A549 (cell line): Measurements from ENCODE around the gene HMGA1. TPM values are rescaled to one million over a fixed set of nuclear protein-coding genes. Genes with fewer than 3 reads are reported as not detected.

Source experiments
- ATAC-seq, 2 experiments: fragments of 200-7000 bp in 1 of 2; fragments of >200 bp in 1 of 2; cut with Nextera tagmentation in 1 of 2; cut with Tn5 transposase in 1 of 2; 3 replicates each; pipeline versions ENCODE4 v1.8.0 to v1.9.1; 2018 to 2020; ENCODE audit warnings: mild to moderate bottlenecking in 1 of 2, moderate library complexity in 1 of 2
- CTCF ChIA-PET: fragments of 300-600 bp; sonication (Branson Sonifier 250); formaldehyde crosslinking; extraction: SDS; loops from one replicate; lab custom pipeline; 2021; ENCODE audit warnings: antibody characterized with exemption, inconsistent platforms; lab: Yijun Ruan, JAX
- POLR2A ChIA-PET: fragments of 350-600 bp; formaldehyde crosslinking; extraction: SDS; loops from one replicate; lab custom pipeline; 2021; ENCODE audit warnings: antibody characterized with exemption, inconsistent platforms; lab: Yijun Ruan, JAX
- DNase-seq, 2 experiments: peaks; one replicate each; pipeline versions ENCODE4 v3.0.0 to v3.0.0-alpha.2; 2011 to 2016; ENCODE audit warnings: low read depth in 1 of 2, low spot score in 1 of 2
- FAIRE-seq: peaks from 2 replicates; lab custom pipeline; 2011; peaks lifted over from hg19 to GRCh38; lab: Jason Lieb, UNC
- H3K27ac ChIP-seq, 2 experiments: fragments of >200 bp; sonication (Bioruptor Twin); formaldehyde crosslinking; 3 replicates each; pipeline ENCODE4 v1.5.1; 2016 to 2017
- H3K4me1 ChIP-seq: fragments of >200 bp; sonication (Bioruptor Twin); formaldehyde crosslinking; 3 replicates; pipeline ENCODE4 v1.6.1; 2016
- H3K4me2 ChIP-seq: fragments of >200 bp; sonication (Bioruptor Twin); formaldehyde crosslinking; 3 replicates; pipeline ENCODE4 v1.6.1; 2016
- H3K4me3 ChIP-seq: fragments of >200 bp; sonication (Bioruptor Twin); formaldehyde crosslinking; 3 replicates; pipeline ENCODE4 v1.5.1; 2016
- H3K9me3 ChIP-seq: fragments of >200 bp; sonication (Bioruptor Twin); formaldehyde crosslinking; 3 replicates; pipeline ENCODE4 v1.6.1; 2016
- ATOH8 ChIP-seq: fragments of 250-450 bp; sonication (Bioruptor Pico); IDR thresholded peaks from 2 replicates; pipeline ENCODE4 v1.5.0; 2020; ENCODE audit warnings: low read depth, mild to moderate bottlenecking, moderate library complexity
- CTCF ChIP-seq: fragments of >200 bp; sonication (Bioruptor Twin); formaldehyde crosslinking; IDR thresholded peaks from 3 replicates; pipeline ENCODE4 v1.5.1; 2016
- ELK1 ChIP-seq: fragments of 150-350 bp; IDR thresholded peaks from 2 replicates; pipeline ENCODE4 v1.6.1; 2014; ENCODE audit warnings: low read depth, mild to moderate bottlenecking, low read length
- FOSL2 ChIP-seq, 2 experiments: fragments of 450-650 bp in 1 of 2; fragments of >200 bp in 1 of 2; sonication (Bioruptor Twin) in 1 of 2; formaldehyde crosslinking; IDR thresholded peaks; 2 replicates each; pipeline versions ENCODE4 v1.5.0 to v1.6.1; 2016 to 2020; ENCODE audit warnings: mild to moderate bottlenecking in 1 of 2, moderate library complexity in 1 of 2
- HOXA7 ChIP-seq: fragments of 250-450 bp; sonication (Bioruptor Pico); IDR thresholded peaks from 2 replicates; pipeline ENCODE4 v1.5.0; 2020; ENCODE audit warnings: mild to moderate bottlenecking, moderate library complexity
- HOXB5 ChIP-seq: fragments of 250-450 bp; sonication (Bioruptor Pico); IDR thresholded peaks from 2 replicates; pipeline ENCODE4 v1.5.0; 2020; ENCODE audit warnings: mild to moderate bottlenecking, moderate library complexity
- JUN ChIP-seq, 2 experiments: fragments of >200 bp; sonication (Bioruptor Twin); formaldehyde crosslinking; IDR thresholded peaks; 2 replicates in 1 of 2; 3 replicates in 1 of 2; pipeline ENCODE4 v1.6.1; 2016 to 2017
- KDM1A ChIP-seq: fragments of 200-600 bp; sonication (generic); IDR thresholded peaks from 2 replicates; pipeline ENCODE4 v1.6.1; 2016; ENCODE audit warnings: low read depth, mild to moderate bottlenecking
- NFE2L2 ChIP-seq: fragments of 150-350 bp; conservative IDR thresholded peaks from 2 replicates; pipeline ENCODE4 v1.6.1; 2014; ENCODE audit warnings: low read length
- RAD21 ChIP-seq, 2 experiments: fragments of >200 bp in 1 of 2; sonication (Bioruptor Twin) in 1 of 2; formaldehyde crosslinking in 1 of 2; IDR thresholded peaks in 1 of 2; conservative IDR thresholded peaks in 1 of 2; 2 replicates in 1 of 2; 3 replicates in 1 of 2; pipeline ENCODE4 v1.6.1; 2012 to 2018; ENCODE audit warnings: inconsistent platforms in 1 of 2
- RCOR1 ChIP-seq: fragments of 150-350 bp; IDR thresholded peaks from 2 replicates; pipeline ENCODE4 v1.6.1; 2014; ENCODE audit warnings: antibody characterized with exemption, low read length, low read depth
- RFX5 ChIP-seq: fragments of 450-650 bp; IDR thresholded peaks from 2 replicates; pipeline ENCODE4 v1.7.1; 2014; ENCODE audit warnings: antibody characterized with exemption, mild to moderate bottlenecking, moderate library complexity
- SMC3 ChIP-seq: fragments of >200 bp; sonication (Bioruptor Twin); formaldehyde crosslinking; IDR thresholded peaks from 3 replicates; pipeline ENCODE4 v1.6.1; 2018; ENCODE audit warnings: inconsistent platforms
- TFCP2L1 ChIP-seq: fragments of 250-450 bp; sonication (Bioruptor Pico); IDR thresholded peaks from 2 replicates; pipeline ENCODE4 v1.5.0; 2021; ENCODE audit warnings: mild to moderate bottlenecking
- ZFP36 ChIP-seq: fragments of 450-650 bp; IDR thresholded peaks from 2 replicates; pipeline ENCODE4 v1.6.1; 2014; ENCODE audit warnings: borderline replicate concordance; ENCODE audit not compliant: partially characterized antibody
- ZSCAN20 ChIP-seq: fragments of 250-450 bp; sonication (Bioruptor Pico); IDR thresholded peaks from 2 replicates; pipeline ENCODE4 v1.8.0; 2022; ENCODE audit warnings: mild to moderate bottlenecking, moderate library complexity
- WGBS: methylation state at CpG from one replicate; pipeline ENCODE4 v1.1.6; 2017; ENCODE audit errors: missing lambda C conversion rate; 5-methylcytosine and 5-hydroxymethylcytosine counted together
- polyA plus RNA-seq, 4 experiments: library from polyadenylated mRNA; depleted of rRNA in 3 of 4; stranded (reverse); fragments of >200 nt; fragmentation: RNase III in 1 of 4; extraction: RNeasy Plus Mini Kit Qiagen cat#74134 plus additional on column Dnase treatment in 1 of 4; gene quantifications; 2 replicates in 3 of 4; 3 replicates in 1 of 4; pipeline ENCODE4 v1.2.3, GENCODE V29; 2011 to 2017
- TF ChIP-seq, protein P1 (sequence below): IDR thresholded peaks from 2 replicates; pipeline ENCODE4 v1.6.1; 2012

HMGA1 gene
- polyA plus RNA-seq, 2 of the 4 experiments (the other 2 are of a cell fraction): 127 to 249 TPM

GRCh38 chr6:34196116-34196832 is 40.4 kb upstream of the HMGA1 start:
- Histone ChIP-seq H3K4me2 (peak overlapping the region; percentile 81), H3K4me3 (peak overlapping the region; percentile 25; the same call in 2 of the 3 replicates), H3K9me3 (no peaks in the 10 kb centered on the region), H3K27ac (peak overlapping the region; percentile 68 to 82), H3K4me1 (no peaks in the 10 kb centered on the region)
- WGBS: 34% methylated on average over 13 of the region's 54 CpGs
- TF ChIP-seq, protein P1, sequence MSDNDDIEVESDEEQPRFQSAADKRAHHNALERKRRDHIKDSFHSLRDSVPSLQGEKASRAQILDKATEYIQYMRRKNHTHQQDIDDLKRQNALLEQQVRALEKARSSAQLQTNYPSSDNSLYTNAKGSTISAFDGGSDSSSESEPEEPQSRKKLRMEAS: peak; percentile 72
- peak; percentile 85 for TF ChIP-seq CTCF
- no peak for TF ChIP-seq ATOH8
- peak; percentile 84 to 93 for TF ChIP-seq RAD21 (conservative IDR thresholded peaks at IDR 0.05 in 1 of 2, IDR thresholded peaks at IDR 0.05 in 1 of 2)
- no peak for TF ChIP-seq ZFP36
- TF ChIP-seq SMC3: peak; percentile 86
- no peak for TF ChIP-seq ZSCAN20
- ChIA-PET POLR2A (interaction anchor here (1.0 to 2.8 kb wide), 4 partner anchors 27 to 219 kb away, joined by 4 to 14 read pairs (median 6); partner anchors contain the start of gene HMGA1), CTCF (interaction anchor here (0.6 to 3.7 kb wide), 56 partner anchors 10 to 506 kb away, joined by 3 to 37 read pairs (median 4); partner anchors contain the start of genes HMGA1, NUDT3, RPS10 and SMIM29)
- FAIRE-seq: no peak
- DNase-seq: peak; percentile 57 to 69
- ATAC-seq: peak; percentile 97 to 98

- ATAC-seq (peak in 1 of 2 experiments; percentile 13; a peak in 2 of 6 replicates), DNase-seq (no peak), FAIRE-seq (no peak)
- WGBS: 90% methylated on average over 3 of the region's 10 CpGs
- Histone ChIP-seq H3K4me2 (peak overlapping the region; percentile 81), H3K4me3 (no peak overlapping the region), H3K27ac (peak overlapping the region; percentile 68 to 82; a peak in 4 of 6 replicates)
- CTCF ChIA-PET: interaction anchor here (0.6 to 3.7 kb wide), 28 partner anchors 9 to 594 kb away, joined by 3 to 37 read pairs (median 6); partner anchors contain the start of genes HMGA1, NUDT3 and SMIM29
- POLR2A ChIA-PET: interaction anchor here (1.0 to 2.8 kb wide), 4 partner anchors 27 to 218 kb away, joined by 4 to 14 read pairs (median 6); partner anchors contain the start of gene HMGA1
- TF ChIP-seq RFX5 (no peak), FOSL2 (IDR thresholded peaks at IDR 0.05) (no peak), FOSL2 (CRISPR knock-in tag; IDR thresholded peaks at IDR 0.05) (no peak), NFE2L2 (no peak), TFCP2L1 (no peak), HOXB5 (CRISPR knock-in tag) (no peak), JUN (IDR thresholded peaks at IDR 0.05) (no peak), ELK1 (no peak), RCOR1 (no peak), ATOH8 (no peak), HOXA7 (CRISPR knock-in tag) (no peak), KDM1A (no peak), CTCF (no peak)
- TF ChIP-seq, all 56 proteins: peak for 0
- H3K9me3 ChIP-seq: no peaks in the 10 kb centered on the region
- H3K4me1 ChIP-seq: no peaks in the 10 kb centered on the region
These were observed 39.9 kb upstream of the HMGA1 start for GRCh38 chr6:34196833-34197195.
